ENCODE data around the gene CCBE1. TPM values are rescaled to one million over a fixed set of nuclear protein-coding genes. Genes with fewer than 3 reads are reported as not detected.

CCBE1 gene
- total and polyA plus RNA-seq, 2 of the 4 experiments (the other 2 are of a cell fraction): 64.8 to 148 TPM

DNA sequence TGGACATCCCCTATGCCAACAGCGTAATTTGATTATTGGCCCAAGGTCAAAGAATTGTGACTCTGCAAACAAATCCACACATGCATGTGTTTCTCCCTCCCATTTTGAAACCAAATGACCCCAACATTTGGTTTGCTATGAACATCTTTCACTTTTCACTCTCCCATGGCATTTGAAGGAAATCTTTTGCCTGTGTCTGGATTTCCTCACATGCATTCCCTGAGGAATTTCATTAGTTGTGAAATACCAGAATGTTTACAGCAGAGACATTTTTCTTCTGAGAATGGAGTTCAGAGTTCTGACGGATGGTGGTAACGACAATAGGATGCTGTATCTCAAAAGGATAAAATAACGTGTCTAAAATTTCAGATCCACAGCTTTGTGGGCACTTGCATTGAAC is 277.8 kb downstream of the CCBE1 start:
- no peak overlapping the region for H4K91ac ChIP-seq (ENCODE audit: insufficient read depth, low read depth, low read length)
- no peaks in the 10 kb centered on the region for H3K36me3 ChIP-seq (ENCODE audit: control insufficient read depth, insufficient read depth, low read length)
- no TSS peak for BruUV-seq (replicated peaks)
- in situ Hi-C loops (cut with MboI; ENCODE audit: low sequenced_read_pairs): no loop called here
- ChIA-PET CTCF (interaction anchor here (0.5 kb wide), 1 partner anchor 187 kb away, joined by 8 read pairs; no protein-coding TSS in a partner anchor), POLR2A (ENCODE audit: unreplicated experiment) (no interaction called here)
- H3K18ac ChIP-seq (ENCODE audit: low read depth, low read length): no peak overlapping the region
- dilution Hi-C loops (cut with HindIII; ENCODE audit: low sequenced_read_pairs, unreplicated experiment): no loop called here
- TF ChIP-seq, protein P1, sequence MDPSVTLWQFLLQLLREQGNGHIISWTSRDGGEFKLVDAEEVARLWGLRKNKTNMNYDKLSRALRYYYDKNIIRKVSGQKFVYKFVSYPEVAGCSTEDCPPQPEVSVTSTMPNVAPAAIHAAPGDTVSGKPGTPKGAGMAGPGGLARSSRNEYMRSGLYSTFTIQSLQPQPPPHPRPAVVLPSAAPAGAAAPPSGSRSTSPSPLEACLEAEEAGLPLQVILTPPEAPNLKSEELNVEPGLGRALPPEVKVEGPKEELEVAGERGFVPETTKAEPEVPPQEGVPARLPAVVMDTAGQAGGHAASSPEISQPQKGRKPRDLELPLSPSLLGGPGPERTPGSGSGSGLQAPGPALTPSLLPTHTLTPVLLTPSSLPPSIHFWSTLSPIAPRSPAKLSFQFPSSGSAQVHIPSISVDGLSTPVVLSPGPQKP (IDR thresholded peaks at IDR 0.05; ENCODE audit: borderline replicate concordance, low read depth, low read length): no peak
- TF ChIP-seq CEBPB (IDR thresholded peaks at IDR 0.05; ENCODE audit: low read depth, low read length): peak; percentile 85
- no peak overlapping the region for H3K4me3 ChIP-seq (ENCODE audit: insufficient read depth, low read depth, low read length)
- H4K20me1 ChIP-seq (ENCODE audit: insufficient read depth, low read length): no peaks in the 10 kb centered on the region
- no peak overlapping the region for H3K56ac ChIP-seq (ENCODE audit: extremely low read depth, insufficient read depth, low read length)
- no peak overlapping the region for H2BK120ac ChIP-seq (ENCODE audit: low read depth, low read length)
- no peak overlapping the region for H3K9ac ChIP-seq (ENCODE audit: low read depth, low read length)
- no peak overlapping the region for H3K4ac ChIP-seq (ENCODE audit: low read depth, low read length)
- H3K14ac ChIP-seq (replicated peaks; ENCODE audit: low read depth, low read length): no peak overlapping the region
- ATAC-seq (ENCODE audit: low read depth): peak; percentile 64
- peaks cover 8% of the 10 kb centered on the region for H3K27me3 ChIP-seq (ENCODE audit: control insufficient read depth, insufficient read depth, low read length)
- no peak overlapping the region for H4K8ac ChIP-seq (ENCODE audit: low read depth in 2 of 2, low read length in 2 of 2)
- H2BK5ac ChIP-seq (ENCODE audit: low read depth, low read length, poor library complexity, severe bottlenecking): no peak overlapping the region
- no peaks in the 10 kb centered on the region; the same call in 1 of the 2 replicates for H3K4me1 ChIP-seq (ENCODE audit: control insufficient read depth, insufficient read depth, low read length)
- no peak overlapping the region for H2AK5ac ChIP-seq (ENCODE audit: low read depth, low read length)
- no peak overlapping the region for H2AK9ac ChIP-seq (replicated peaks; ENCODE audit: low read depth, low read length, poor library complexity)
- intact Hi-C loops (cut with micrococcal nuclease): no loop called here
- H3K23ac ChIP-seq (ENCODE audit: low read depth, low read length): no peak overlapping the region
- H3K9me1 ChIP-seq (ENCODE audit: insufficient read depth, low read length): no peaks in the 10 kb centered on the region
- H4K5ac ChIP-seq (ENCODE audit: low read depth, low read length): no peak overlapping the region
- peak overlapping the region; percentile 50; the same call in 1 of the 2 replicates for H3K4me2 ChIP-seq (ENCODE audit: low read depth, low read length)
- no peaks in the 10 kb centered on the region for H3K79me1 ChIP-seq (ENCODE audit: low read depth in 1 of 2, low read length in 2 of 2)
- H2BK20ac ChIP-seq (ENCODE audit: low read depth, low read length): no peak overlapping the region
- peak; percentile 71 for DNase-seq
- H2AFZ ChIP-seq (replicated peaks; ENCODE audit: low read length, poor library complexity): no peak overlapping the region
- H2BK15ac ChIP-seq (ENCODE audit: low read depth, low read length): no peak overlapping the region
- no peak overlapping the region for H3K27ac ChIP-seq (ENCODE audit: insufficient read depth, low read length)
- no CpG with 5 or more reads among the region's 4 CpGs for WGBS, 2 experiments (ENCODE audit: extremely low coverage in 2 of 2, insufficient read length in 1 of 2)
- H3K9me3 ChIP-seq (ENCODE audit: control insufficient read depth, insufficient read depth, low read length): no peaks in the 10 kb centered on the region

All from IMR-90 (cell line).